Measurements from ENCODE around the gene PLCD1.
"Not testable (repeated sequence)": the region's sequence is repeated elsewhere in the genome, so short reads cannot be mapped to it uniquely, and the experiment has no call there.

PLCD1 gene

GRCh38 chr3:38036286-38036685 lies 6.8 kb upstream of the PLCD1 start:
- no peak for DNase-seq

GRCh38 chr3:38034335-38034734 lies 4.9 kb upstream of the PLCD1 start:
- not testable (repeated sequence) for DNase-seq

GRCh38 chr3:38033586-38033985 lies 4.1 kb upstream of the PLCD1 start:
- DNase-seq: not testable (repeated sequence)

GRCh38 chr3:38032328-38032865 lies 3.0 kb upstream of the PLCD1 start:
- no peak for DNase-seq

GRCh38 chr3:38031022-38031994 lies 1.9 kb upstream of the PLCD1 start:
- peak; percentile 72 for DNase-seq

- no peak for DNase-seq
These were observed 932 bp upstream of the PLCD1 start for GRCh38 chr3:38030126-38031021.

GRCh38 chr3:38028621-38029361 lies 651 bp downstream of the PLCD1 start:
- no peak for DNase-seq

- DNase-seq: no peak
These were observed 1.7 kb downstream of the PLCD1 start for GRCh38 chr3:38027466-38028465.

GRCh38 chr3:38026856-38027255 lies 2.6 kb downstream of the PLCD1 start:
- no peak for DNase-seq

GRCh38 chr3:38022896-38023709 lies 6.3 kb downstream of the PLCD1 start:
- no peak for DNase-seq

GRCh38 chr3:38022301-38022700 lies 7.1 kb downstream of the PLCD1 start:
- no peak for DNase-seq

- DNase-seq: no peak
These were observed 8.2 kb downstream of the PLCD1 start for GRCh38 chr3:38021196-38021595.

GRCh38 chr3:38020342-38020726 lies 9.1 kb downstream of the PLCD1 start:
- DNase-seq: no peak

GRCh38 chr3:38019658-38020341 lies 9.6 kb downstream of the PLCD1 start:
- no peak for DNase-seq

- no peak for DNase-seq
These were observed 10.9 kb downstream of the PLCD1 start for GRCh38 chr3:38018296-38019266.

GRCh38 chr3:38017445-38018295 lies 11.8 kb downstream of the PLCD1 start:
- no peak for DNase-seq

GRCh38 chr3:38016847-38017444 lies 12.5 kb downstream of the PLCD1 start:
- DNase-seq: no peak
